ENCODE data around the gene CCDC159.

The CCDC159 gene

DNA sequence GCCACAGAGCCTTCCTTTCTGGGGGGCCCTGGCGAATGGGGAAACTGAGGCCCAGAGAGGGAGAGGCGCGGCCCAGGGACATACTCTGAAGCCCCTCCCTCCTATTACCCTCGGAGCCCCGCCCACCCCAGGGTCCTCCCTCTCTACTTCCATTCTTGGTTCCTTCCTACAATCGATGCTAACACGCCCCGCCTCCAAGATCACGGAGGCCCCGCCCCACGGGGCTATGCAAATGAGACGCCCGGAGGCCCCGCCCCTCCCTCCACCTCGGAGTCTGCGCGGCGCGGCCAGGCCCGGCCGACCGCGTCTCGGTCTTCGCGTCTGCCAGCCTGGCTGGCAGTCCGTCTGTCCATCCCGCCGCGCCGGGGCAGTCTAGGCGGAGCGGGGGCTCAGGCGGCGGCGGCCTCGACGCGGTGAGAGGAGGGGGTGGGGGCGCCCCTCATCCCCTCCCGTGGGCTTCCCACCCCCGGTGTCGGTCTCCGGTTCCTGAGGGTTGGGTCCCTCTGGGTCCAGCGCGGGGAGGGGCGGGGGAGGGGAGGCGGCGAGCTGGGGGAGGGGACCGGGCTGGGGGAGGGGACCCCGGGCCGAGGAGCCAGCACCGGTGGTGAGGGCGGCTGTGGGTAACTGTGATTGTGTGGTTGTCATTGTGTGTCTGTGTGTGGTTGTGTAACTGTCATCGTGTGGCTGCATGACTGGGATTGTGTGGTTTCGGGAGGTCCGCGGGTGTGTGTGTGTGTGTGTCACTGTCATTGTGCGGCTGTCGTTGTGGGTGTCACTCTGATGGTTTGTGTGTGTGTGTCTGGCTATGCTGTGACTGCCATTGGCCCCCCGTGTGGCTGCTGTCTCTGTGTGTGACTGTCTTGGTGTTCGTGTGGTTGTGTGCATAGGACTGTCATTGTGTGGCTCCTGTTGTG, 9.1 kb downstream of the CCDC159 start, which contains the start of gene PLPPR2 (continued):
- TF ChIP-seq TRIM28 (IDR thresholded peaks at IDR 0.05; ENCODE audit: borderline replicate concordance, low read length) (no peak), ZBTB7A (tag by site-specific recombination; IDR thresholded peaks at IDR 0.05; ENCODE audit: low read depth) (peak; percentile 92; the same call in 1 of the 2 replicates), ZNF776 (tag by site-specific recombination; IDR thresholded peaks at IDR 0.05; ENCODE audit: borderline replicate concordance) (no peak), ZNF548 (tag by site-specific recombination; IDR thresholded peaks at IDR 0.05) (peak; percentile 40), ZNF354C (tag by site-specific recombination; IDR thresholded peaks at IDR 0.05; ENCODE audit: borderline replicate concordance, low read depth) (no peak), KLF8 (tag by site-specific recombination; IDR thresholded peaks at IDR 0.05) (no peak; the same call in 1 of the 2 replicates), ZNF18 (tag by site-specific recombination; IDR thresholded peaks at IDR 0.05) (no peak), ZNF76 (tag by site-specific recombination; IDR thresholded peaks at IDR 0.05; ENCODE audit: borderline replicate concordance, low read depth) (no peak), GLIS1 (tag by site-specific recombination; IDR thresholded peaks at IDR 0.05) (peak; percentile 62), HIC1 (tag by site-specific recombination; IDR thresholded peaks at IDR 0.05) (peak; percentile 28; the same call in 1 of the 2 replicates), KLF10 (tag by site-specific recombination; IDR thresholded peaks at IDR 0.05) (no peak), ZNF155 (tag by site-specific recombination; IDR thresholded peaks at IDR 0.05) (no peak), ZNF692 (tag by site-specific recombination; IDR thresholded peaks at IDR 0.05) (peak; percentile 35; the same call in 1 of the 2 replicates), ZNF274 (IDR thresholded peaks at IDR 0.05; ENCODE audit: low read length) (no peak), ZNF274 (tag by site-specific recombination; IDR thresholded peaks at IDR 0.05; ENCODE audit: borderline replicate concordance) (no peak), ZNF202 (tag by site-specific recombination; IDR thresholded peaks at IDR 0.05; ENCODE audit: borderline replicate concordance) (no peak), ZNF707 (tag by site-specific recombination; IDR thresholded peaks at IDR 0.05) (0 out of 2 replicates have a peak, but pooled peaks have one; percentile 16), ZNF280D (tag by site-specific recombination; IDR thresholded peaks at IDR 0.05) (no peak), ZBTB26 (tag by site-specific recombination; optimal IDR thresholded peaks at IDR 0.05) (peak; percentile 26), GLI4 (tag by site-specific recombination; IDR thresholded peaks at IDR 0.05) (peak; percentile 77), ZFP37 (tag by site-specific recombination; IDR thresholded peaks at IDR 0.05) (no peak), ZNF561 (tag by site-specific recombination; IDR thresholded peaks at IDR 0.05; ENCODE audit: borderline replicate concordance) (no peak), ZNF184 (tag by site-specific recombination; IDR thresholded peaks at IDR 0.05) (no peak), ZNF777 (tag by site-specific recombination; IDR thresholded peaks at IDR 0.05; ENCODE audit: borderline replicate concordance) (no peak), ZNF335 (tag by site-specific recombination; conservative IDR thresholded peaks at IDR 0.05) (peak; percentile 49)
- TF ChIP-seq, protein P1, sequence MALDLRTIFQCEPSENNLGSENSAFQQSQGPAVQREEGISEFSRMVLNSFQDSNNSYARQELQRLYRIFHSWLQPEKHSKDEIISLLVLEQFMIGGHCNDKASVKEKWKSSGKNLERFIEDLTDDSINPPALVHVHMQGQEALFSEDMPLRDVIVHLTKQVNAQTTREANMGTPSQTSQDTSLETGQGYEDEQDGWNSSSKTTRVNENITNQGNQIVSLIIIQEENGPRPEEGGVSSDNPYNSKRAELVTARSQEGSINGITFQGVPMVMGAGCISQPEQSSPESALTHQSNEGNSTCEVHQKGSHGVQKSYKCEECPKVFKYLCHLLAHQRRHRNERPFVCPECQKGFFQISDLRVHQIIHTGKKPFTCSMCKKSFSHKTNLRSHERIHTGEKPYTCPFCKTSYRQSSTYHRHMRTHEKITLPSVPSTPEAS (tag by site-specific recombination; IDR thresholded peaks at IDR 0.05): peak; percentile 86
- TF ChIP-seq, protein P2, sequence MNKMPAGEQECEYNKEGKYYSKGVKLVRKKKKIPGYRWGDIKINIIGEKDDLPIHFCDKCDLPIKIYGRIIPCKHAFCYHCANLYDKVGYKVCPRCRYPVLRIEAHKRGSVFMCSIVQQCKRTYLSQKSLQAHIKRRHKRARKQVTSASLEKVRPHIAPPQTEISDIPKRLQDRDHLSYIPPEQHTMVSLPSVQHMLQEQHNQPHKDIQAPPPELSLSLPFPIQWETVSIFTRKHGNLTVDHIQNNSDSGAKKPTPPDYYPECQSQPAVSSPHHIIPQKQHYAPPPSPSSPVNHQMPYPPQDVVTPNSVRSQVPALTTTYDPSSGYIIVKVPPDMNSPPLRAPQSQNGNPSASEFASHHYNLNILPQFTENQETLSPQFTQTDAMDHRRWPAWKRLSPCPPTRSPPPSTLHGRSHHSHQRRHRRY (tag by site-specific recombination; IDR thresholded peaks at IDR 0.05): no peak
